Measurements from ENCODE around the gene ENTPD2. TPM values are rescaled to one million over a fixed set of nuclear protein-coding genes. Genes with fewer than 3 reads are reported as not detected.

Gene ENTPD2
- total and polyA plus RNA-seq, 9 of the 15 experiments (the other 6 are each of a cell fraction or from before 2014, with no cell fraction given), result 0.04 to 0.60 (median 0.14) TPM; not detected in 4

- TF ChIP-seq NFIX (CRISPR knock-in tag; IDR thresholded peaks at IDR 0.05; ENCODE audit: low read depth) (no peak), HNRNPLL (IDR thresholded peaks at IDR 0.05; ENCODE audit: low read depth, low read length, poor library complexity, severe bottlenecking) (peak; percentile 100), ZSCAN32 (CRISPR knock-in tag; IDR thresholded peaks at IDR 0.05) (peak; percentile 33; the same call in 1 of the 2 replicates), MITF (IDR thresholded peaks at IDR 0.05) (0 out of 2 replicates have a peak, but pooled peaks have one; percentile 41), KLF1 (tag; IDR thresholded peaks at IDR 0.05) (peak; percentile 95), POLR2G (IDR thresholded peaks at IDR 0.05; ENCODE audit: low read depth, low read length) (peak; percentile 91), NR2C2 (CRISPR knock-in tag; IDR thresholded peaks at IDR 0.05) (peak; percentile 23; the same call in 1 of the 2 replicates), NR2C2 (tag; IDR thresholded peaks at IDR 0.05) (peak; percentile 33), ZNF431 (CRISPR knock-in tag; IDR thresholded peaks at IDR 0.05) (0 out of 2 replicates have a peak, but pooled peaks have one; percentile 6), CREBBP (IDR thresholded peaks at IDR 0.05; ENCODE audit: low read depth, low read length) (no peak), SETDB1 (IDR thresholded peaks at IDR 0.05; ENCODE audit: low read length) (peak; percentile 20), CTCFL (IDR thresholded peaks at IDR 0.05; ENCODE audit: borderline replicate concordance, insufficient read depth, low read depth, low read length, poor library complexity, severe bottlenecking) (peak; percentile 7), HCFC1 (IDR thresholded peaks at IDR 0.05; ENCODE audit: low read depth, low read length) (0 out of 2 replicates have a peak, but pooled peaks have one; percentile 50), PCBP2 (IDR thresholded peaks at IDR 0.05; ENCODE audit: low read depth, low read length, poor library complexity, severe bottlenecking) (no peak), CSDE1 (IDR thresholded peaks at IDR 0.05) (peak in 1 of 2 experiments; percentile 90; a peak in 1 of 4 replicates), U2AF1 (optimal IDR thresholded peaks at IDR 0.05; ENCODE audit: low read depth, low read length) (peak; percentile 70), LCOR (CRISPR knock-in tag; IDR thresholded peaks at IDR 0.05) (0 out of 2 replicates have a peak, but pooled peaks have one; percentile 14), SIN3B (IDR thresholded peaks at IDR 0.05; ENCODE audit: low read depth) (0 out of 2 replicates have a peak, but pooled peaks have one; percentile 46), DMBX1 (CRISPR knock-in tag; IDR thresholded peaks at IDR 0.05; ENCODE audit: borderline replicate concordance) (0 out of 2 replicates have a peak, but pooled peaks have one; percentile 26), ATF7 (IDR thresholded peaks at IDR 0.05) (peak; percentile 83), HMGN3 (IDR thresholded peaks at IDR 0.05; ENCODE audit: borderline replicate concordance, extremely low read depth, insufficient read length, low read depth, low read length) (peak; percentile 88), ZBTB2 (IDR thresholded peaks at IDR 0.05) (peak; percentile 100), TAL1 (IDR thresholded peaks at IDR 0.05) (no peak)
Observed at GRCh38 chr9:137086531-137087408, 32.9 kb upstream of the ENTPD2 start, which contains the start of gene MAN1B1 (continued).

Data from K562 (cell line).